Thoracic aorta (tissue), 2 donors: ENCODE data around the gene NOB1. TPM values are rescaled to one million over a fixed set of nuclear protein-coding genes. Genes with fewer than 3 reads are reported as not detected.

ENCODE experiments used
- ATAC-seq: fragments of 150-250 bp; one replicate; pipeline ENCODE4 v1.8.0; 2017; ENCODE audit warnings: low read depth; ENCODE audit not compliant: insufficient number of reproducible peaks, low FRiP score
- DNase-seq: peaks from one replicate; pipeline ENCODE4 v3.0.0-alpha.2; 2020; ENCODE audit warnings: low spot score
- H3K27ac ChIP-seq, 2 donors: fragments of 200-600 bp; sonication (generic); 1 replicate in 1 of 2; 2 replicates in 1 of 2; pipeline ENCODE4 v1.5.1; 2016; ENCODE audit warnings: mild to moderate bottlenecking in 2 of 2, moderate library complexity in 2 of 2
- H3K27me3 ChIP-seq: fragments of 200-600 bp; sonication (generic); replicated peaks from 2 replicates; pipeline ENCODE4 v1.6.0; 2016; ENCODE audit warnings: mild to moderate bottlenecking; ENCODE audit not compliant: insufficient read depth
- H3K36me3 ChIP-seq: fragments of 200-600 bp; sonication (generic); one replicate; pipeline ENCODE4 v1.5.1; 2016
- H3K4me1 ChIP-seq, 2 donors: fragments of 200-600 bp; sonication (generic); 1 replicate in 1 of 2; 2 replicates in 1 of 2; pipeline versions ENCODE4 v1.5.1 to v1.6.0; 2016; ENCODE audit warnings: low read depth in 2 of 2, mild to moderate bottlenecking in 1 of 2; ENCODE audit not compliant: control insufficient read depth in 1 of 2
- H3K4me3 ChIP-seq: fragments of 200-600 bp; sonication (generic); 2 replicates; pipeline ENCODE4 v1.5.1; 2016; ENCODE audit warnings: mild to moderate bottlenecking
- H3K9me3 ChIP-seq: fragments of 200-600 bp; sonication (generic); 2 replicates; pipeline ENCODE4 v1.5.1; 2016
- CTCF ChIP-seq: fragments of 200-600 bp; sonication (generic); IDR thresholded peaks from one replicate; pipeline ENCODE4 v1.5.1; 2019; ENCODE audit warnings: antibody characterized with exemption
- total RNA-seq, 2 donors: library from RNA; depleted of rRNA; stranded (reverse); fragments of >200 nt; gene quantifications; one replicate each; pipeline versions ENCODE4 v1.1.0 to v1.2.3, GENCODE V29; 2016

The NOB1 gene
- total RNA-seq, 2 donors from 2014 or later: 7.0 to 38.9 TPM

- Histone ChIP-seq H3K27ac (no peak overlapping the region), H3K4me1 (no peaks in the 10 kb centered on the region), H3K36me3 (no peaks in the 10 kb centered on the region), H3K9me3 (peaks cover 4% of the 10 kb centered on the region), H3K4me3 (no peak overlapping the region), H3K27me3 (no peaks in the 10 kb centered on the region)
- TF ChIP-seq CTCF: no peak
- ATAC-seq (no peak), DNase-seq (no peak)
Observed at GRCh38 chr16:69779724-69780123, 25.0 kb upstream of the NOB1 start.

GRCh38 chr16:69775563-69775962 is 20.8 kb upstream of the NOB1 start:
- Histone ChIP-seq H3K27me3 (no peaks in the 10 kb centered on the region), H3K4me3 (no peak overlapping the region), H3K27ac (no peak overlapping the region), H3K36me3 (no peaks in the 10 kb centered on the region), H3K4me1 (no peaks in the 10 kb centered on the region), H3K9me3 (peaks cover 4% of the 10 kb centered on the region)
- TF ChIP-seq CTCF: no peak
- ATAC-seq (no peak), DNase-seq (no peak)

GRCh38 chr16:69773260-69773947 is 18.7 kb upstream of the NOB1 start:
- Histone ChIP-seq H3K27ac (no peak overlapping the region), H3K4me1 (no peaks in the 10 kb centered on the region), H3K9me3 (peaks cover 4% of the 10 kb centered on the region), H3K4me3 (no peak overlapping the region), H3K36me3 (no peaks in the 10 kb centered on the region), H3K27me3 (no peaks in the 10 kb centered on the region)
- DNase-seq: no peak
- TF ChIP-seq CTCF: no peak
- ATAC-seq: no peak

GRCh38 chr16:69771651-69771967 is 16.9 kb upstream of the NOB1 start:
- DNase-seq (no peak), ATAC-seq (no peak)
- no peak overlapping the region for H3K27ac ChIP-seq
- no peak overlapping the region for H3K4me3 ChIP-seq
- no peak for TF ChIP-seq CTCF
- H3K9me3 ChIP-seq: peaks cover 4% of the 10 kb centered on the region
- H3K4me1 ChIP-seq: no peaks in the 10 kb centered on the region
- no peaks in the 10 kb centered on the region for H3K36me3 ChIP-seq
- H3K27me3 ChIP-seq: no peaks in the 10 kb centered on the region

GRCh38 chr16:69769404-69769803 is 14.7 kb upstream of the NOB1 start:
- no peaks in the 10 kb centered on the region for H3K27me3 ChIP-seq
- no peaks in the 10 kb centered on the region for H3K36me3 ChIP-seq
- no peak for TF ChIP-seq CTCF
- H3K4me3 ChIP-seq: no peak overlapping the region
- H3K9me3 ChIP-seq: no peaks in the 10 kb centered on the region
- no peak for DNase-seq
- H3K27ac ChIP-seq: no peak overlapping the region
- no peaks in the 10 kb centered on the region for H3K4me1 ChIP-seq
- no peak for ATAC-seq
